ENCODE measurements around the gene ATP10B. TPM values are rescaled to one million over a fixed set of nuclear protein-coding genes. Genes with fewer than 3 reads are reported as not detected.

The ATP10B gene
- total RNA-seq, 2 experiments from 2014 or later: not detected

DNA sequence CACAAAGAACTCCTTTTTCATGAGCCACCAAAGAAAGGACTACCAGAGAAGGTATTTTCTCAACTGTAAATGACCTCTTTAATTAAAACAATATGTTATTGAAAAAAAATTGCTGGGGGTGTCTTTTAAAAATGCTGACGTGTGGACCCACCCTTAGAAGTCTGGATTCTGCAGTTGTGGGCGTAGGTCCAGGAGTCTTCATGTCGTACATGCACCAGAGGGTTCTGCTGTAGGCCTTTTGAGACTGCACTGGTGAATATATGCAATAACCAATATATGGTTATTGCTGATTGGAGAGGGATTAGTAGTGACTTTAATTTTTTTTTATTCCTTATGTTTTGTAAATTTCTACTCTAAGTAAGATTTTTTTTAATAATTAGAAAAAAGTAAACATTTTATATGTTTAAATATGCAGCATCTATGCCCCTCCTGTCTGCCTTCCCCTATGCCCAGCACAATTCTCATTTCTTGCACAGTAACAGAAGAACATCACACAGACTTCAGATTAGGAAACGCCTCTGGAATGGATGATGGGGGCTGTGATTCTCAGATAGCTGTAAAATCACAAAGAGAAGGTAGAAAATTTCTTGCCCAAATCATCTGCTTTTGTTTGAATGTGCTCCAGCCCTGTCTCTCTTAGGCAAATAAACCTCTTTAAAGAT lies 328.4 kb downstream of the ATP10B start:
- Mint-ChIP-seq H3K4me1 (peaks cover 11% of the 10 kb centered on the region), H3K27ac (no peak overlapping the region), H3K36me3 (no peaks in the 10 kb centered on the region), H3K27me3 (peaks cover 5% of the 10 kb centered on the region), H3K9me3 (no peaks in the 10 kb centered on the region), H3K4me3 (no peak overlapping the region)
- POLR2A ChIA-PET: no interaction called here
- DNase-seq (no peak), ATAC-seq (ENCODE audit: low read depth) (no peak)

- H3K27me3 Mint-ChIP-seq: peaks cover 4% of the 10 kb centered on the region
- H3K36me3 Mint-ChIP-seq: no peaks in the 10 kb centered on the region
- H3K4me3 Mint-ChIP-seq: no peak overlapping the region
- no peaks in the 10 kb centered on the region for H3K9me3 Mint-ChIP-seq
- ATAC-seq (ENCODE audit: low read depth) (no peak), DNase-seq (no peak)
- POLR2A ChIA-PET: no interaction called here
- no peak overlapping the region for H3K27ac Mint-ChIP-seq
- peaks cover 11% of the 10 kb centered on the region for H3K4me1 Mint-ChIP-seq
Observed at GRCh38 chr5:160521392-160521663, 330.7 kb downstream of the ATP10B start.

- POLR2A ChIA-PET: no interaction called here
- no peak for DNase-seq
- peaks cover 4% of the 10 kb centered on the region for H3K27me3 Mint-ChIP-seq
- no peak overlapping the region for H3K27ac Mint-ChIP-seq
- H3K36me3 Mint-ChIP-seq: no peaks in the 10 kb centered on the region
- no peak for ATAC-seq (ENCODE audit: low read depth)
- no peak overlapping the region for H3K4me3 Mint-ChIP-seq
- H3K4me1 Mint-ChIP-seq: peaks cover 9% of the 10 kb centered on the region
- H3K9me3 Mint-ChIP-seq: no peaks in the 10 kb centered on the region
Observed at GRCh38 chr5:160520609-160521391, 331.2 kb downstream of the ATP10B start.

- no peak overlapping the region for H3K27ac Mint-ChIP-seq
- H3K4me3 Mint-ChIP-seq: no peak overlapping the region
- H3K36me3 Mint-ChIP-seq: no peaks in the 10 kb centered on the region
- DNase-seq (no peak), ATAC-seq (ENCODE audit: low read depth) (no peak)
- peaks cover 14% of the 10 kb centered on the region for H3K27me3 Mint-ChIP-seq
- no peaks in the 10 kb centered on the region for H3K9me3 Mint-ChIP-seq
- no peaks in the 10 kb centered on the region for H3K4me1 Mint-ChIP-seq
- POLR2A ChIA-PET: no interaction called here
Observed at GRCh38 chr5:160516696-160517530, 335.1 kb downstream of the ATP10B start.

GRCh38 chr5:160514866-160515265 lies 337.1 kb downstream of the ATP10B start:
- no peak overlapping the region for H3K4me3 Mint-ChIP-seq
- ATAC-seq (ENCODE audit: low read depth): no peak

DNA sequence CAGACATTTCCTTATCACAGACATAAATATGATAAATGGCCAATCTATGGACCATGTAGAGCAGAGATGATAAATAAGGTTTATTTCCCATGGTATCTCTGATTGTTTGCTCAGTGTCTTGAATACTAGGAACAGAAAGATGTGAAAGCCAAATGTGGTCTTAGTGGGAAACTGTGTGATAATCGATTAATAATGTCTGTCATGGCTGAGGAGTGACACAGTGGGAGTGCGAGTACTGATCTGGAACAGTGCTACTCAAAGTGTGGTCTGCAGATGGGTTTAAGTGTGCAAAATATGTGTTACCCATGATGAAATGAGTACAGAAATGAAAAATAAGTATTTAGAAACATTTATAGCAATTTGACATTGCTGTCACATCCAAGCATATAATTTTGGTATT lies 337.8 kb downstream of the ATP10B start:
- H3K27me3 Mint-ChIP-seq: peaks cover 10% of the 10 kb centered on the region

More at GRCh38 chr5:160514866-160515265, 337.1 kb downstream of the ATP10B start:
- POLR2A ChIA-PET: no interaction called here
- H3K27ac Mint-ChIP-seq: no peak overlapping the region
- H3K36me3 Mint-ChIP-seq: no peaks in the 10 kb centered on the region
- DNase-seq: no peak
- H3K4me1 Mint-ChIP-seq: no peaks in the 10 kb centered on the region
- H3K27me3 Mint-ChIP-seq: peaks cover 10% of the 10 kb centered on the region
- no peaks in the 10 kb centered on the region for H3K9me3 Mint-ChIP-seq

DNA sequence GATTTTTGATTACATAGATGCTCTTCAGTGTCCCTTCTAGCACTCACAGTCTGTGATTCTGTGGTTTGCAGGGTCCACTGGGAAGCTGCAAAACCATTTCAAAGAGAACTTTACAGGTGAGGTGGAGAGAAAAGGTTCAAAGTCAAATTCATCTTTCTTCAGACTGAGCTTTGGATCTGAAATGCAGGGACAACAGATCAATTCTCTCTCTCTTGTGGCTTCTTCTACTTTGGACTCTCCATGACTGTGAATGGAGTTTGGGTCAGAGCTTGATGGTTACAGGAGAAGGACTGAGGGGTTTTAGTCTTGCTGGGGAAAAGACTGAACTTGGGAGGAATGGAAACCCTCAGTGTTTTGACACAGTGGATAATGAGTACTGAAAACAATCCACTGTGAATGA lies 338.5 kb downstream of the ATP10B start:
- H3K27ac Mint-ChIP-seq: no peak overlapping the region
- ATAC-seq (ENCODE audit: low read depth) (no peak), DNase-seq (no peak)
- no peaks in the 10 kb centered on the region for H3K36me3 Mint-ChIP-seq
- H3K27me3 Mint-ChIP-seq: peaks cover 10% of the 10 kb centered on the region
- POLR2A ChIA-PET: no interaction called here
- no peaks in the 10 kb centered on the region for H3K9me3 Mint-ChIP-seq
- peaks cover 5% of the 10 kb centered on the region for H3K4me1 Mint-ChIP-seq
- no peak overlapping the region for H3K4me3 Mint-ChIP-seq

More for the DNA sequence above, 337.8 kb downstream of the ATP10B start:
- H3K27ac Mint-ChIP-seq: no peak overlapping the region
- DNase-seq (no peak), ATAC-seq (ENCODE audit: low read depth) (no peak)
- POLR2A ChIA-PET: no interaction called here
- H3K36me3 Mint-ChIP-seq: no peaks in the 10 kb centered on the region
- no peak overlapping the region for H3K4me3 Mint-ChIP-seq
- H3K9me3 Mint-ChIP-seq: no peaks in the 10 kb centered on the region
- H3K4me1 Mint-ChIP-seq: no peaks in the 10 kb centered on the region
